ENCODE data around the gene SHMT2.

- TF ChIP-seq CTCF (IDR thresholded peaks at IDR 0.05) = no peak
- no peak for TF ChIP-seq POLR2A (IDR thresholded peaks at IDR 0.05)
Observed at GRCh38 chr12:57276935-57277563, 47.5 kb downstream of the SHMT2 start.

Data from uterus (tissue), 2 donors.